GM12892 (cell line): ENCODE results near the gene SPINK2.

Source experiments
- POLR2A ChIP-seq: IDR thresholded peaks from 2 replicates; pipeline ENCODE4 v1.6.1; 2011; ENCODE audit warnings: low read depth, low read length, control low read depth
- TAF1 ChIP-seq: IDR thresholded peaks from 2 replicates; pipeline ENCODE4 v1.6.1; 2011; ENCODE audit warnings: low read depth, mild to moderate bottlenecking, control low read depth, low read length, borderline replicate concordance

DNA sequence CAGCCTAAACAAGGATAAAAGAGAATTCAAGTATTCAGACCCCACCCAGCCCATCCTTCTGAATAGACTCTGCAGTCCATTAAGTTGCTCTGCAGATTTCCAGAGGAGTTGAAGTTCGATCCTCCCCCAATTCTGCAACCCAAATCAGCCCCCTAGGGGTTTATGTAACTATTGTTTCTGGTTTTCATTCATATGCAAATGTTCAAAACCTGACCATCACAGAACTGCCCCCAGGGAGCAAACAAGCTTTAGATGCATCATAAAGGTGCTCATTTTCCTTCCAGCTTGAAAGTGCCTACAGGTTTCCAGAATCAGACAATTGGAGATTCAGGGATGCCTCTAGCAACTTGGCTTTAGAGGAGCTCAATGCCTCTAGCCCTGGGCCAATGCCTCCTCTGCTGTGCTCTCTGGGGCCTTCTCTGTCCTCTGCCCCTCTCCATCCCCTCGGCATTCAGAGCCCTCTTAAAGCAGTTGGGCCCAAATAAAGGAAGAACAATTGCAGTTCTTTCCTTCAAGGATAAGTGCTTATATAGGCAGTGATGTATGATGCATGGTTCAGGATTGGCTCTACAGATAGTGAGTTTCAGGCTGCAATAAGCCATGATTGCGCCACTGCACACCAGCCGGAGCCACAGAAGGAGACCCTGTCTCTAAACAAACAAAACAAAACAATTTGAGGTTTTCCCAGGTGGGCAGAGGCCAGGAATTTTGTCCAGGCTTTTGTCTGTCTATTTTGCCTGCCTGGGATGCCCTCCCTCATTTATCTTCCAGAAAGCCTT, 23.5 kb upstream of the SPINK2 start:
- TF ChIP-seq POLR2A: no peak
- no peak for TF ChIP-seq TAF1
